Skeletal muscle tissue (tissue), 4 donors: Measurements from ENCODE around the gene CLEC2B. TPM values are rescaled to one million over a fixed set of nuclear protein-coding genes. Genes with fewer than 3 reads are reported as not detected.

Source experiments
- H3K27ac ChIP-seq: one replicate; pipeline ENCODE4 v1.7.0; 2013; ENCODE audit warnings: mild to moderate bottlenecking, low read depth, low read length, inconsistent platforms
- H3K27me3 ChIP-seq, 3 donors: one replicate each; pipeline ENCODE4 v1.7.0; 2013; ENCODE audit warnings: low read length in 3 of 3; ENCODE audit not compliant: control insufficient read depth in 3 of 3, insufficient read depth in 3 of 3
- H3K36me3 ChIP-seq, 3 donors: one replicate each; pipeline ENCODE4 v1.7.0; 2013; ENCODE audit warnings: low read length in 3 of 3; ENCODE audit not compliant: control insufficient read depth in 3 of 3, insufficient read depth in 3 of 3
- H3K4me1 ChIP-seq, 3 donors: one replicate each; pipeline ENCODE4 v1.7.0; 2013; ENCODE audit warnings: low read length in 3 of 3, mild to moderate bottlenecking in 3 of 3; ENCODE audit not compliant: control insufficient read depth in 3 of 3, insufficient read depth in 3 of 3
- H3K4me3 ChIP-seq, 3 donors: one replicate each; pipeline ENCODE4 v1.7.0; 2013; ENCODE audit warnings: low read length in 3 of 3
- H3K9ac ChIP-seq, 3 donors: one replicate each; pipeline ENCODE4 v1.7.0; 2013; ENCODE audit warnings: low read length in 3 of 3, mild to moderate bottlenecking in 3 of 3, moderate library complexity in 2 of 3, low read depth in 1 of 3
- H3K9me3 ChIP-seq, 3 donors: one replicate each; pipeline ENCODE4 v1.7.0; 2013; ENCODE audit warnings: low read length in 3 of 3; ENCODE audit not compliant: control insufficient read depth in 3 of 3
- total RNA-seq: library from RNA; depleted of rRNA; stranded (reverse); fragments of >200 nt; gene quantifications from one replicate; pipeline ENCODE4 v1.2.3, GENCODE V29; 2014
- donor health status: Osteomylitis.

Gene CLEC2B
- total RNA-seq, 1 donor from 2014 or later = 2.6 TPM

- no peaks in the 10 kb centered on the region for H3K9me3 ChIP-seq
- no peak overlapping the region for H3K9ac ChIP-seq
- H3K27me3 ChIP-seq = no peaks in the 10 kb centered on the region
- peak overlapping the region in 1 of 3 donors; percentile 54 for H3K4me3 ChIP-seq
- H3K4me1 ChIP-seq = peaks cover 0 to 4% (median 0%) of the 10 kb centered on the region in 3 donors
- no peaks in the 10 kb centered on the region for H3K36me3 ChIP-seq
- no peak overlapping the region for H3K27ac ChIP-seq
Measured at GRCh38 chr12:9813821-9814798, 55.0 kb downstream of the CLEC2B start.

GRCh38 chr12:9811621-9812020, 57.5 kb downstream of the CLEC2B start:
- H3K36me3 ChIP-seq = no peaks in the 10 kb centered on the region
- H3K27me3 ChIP-seq = no peaks in the 10 kb centered on the region
- no peak overlapping the region for H3K27ac ChIP-seq
- H3K4me3 ChIP-seq = no peak overlapping the region
- no peak overlapping the region for H3K9ac ChIP-seq
- peaks cover 0 to 4% (median 4%) of the 10 kb centered on the region in 3 donors for H3K4me1 ChIP-seq
- no peaks in the 10 kb centered on the region for H3K9me3 ChIP-seq

- Histone ChIP-seq H3K27me3 (no peaks in the 10 kb centered on the region), H3K4me1 (peaks cover 0 to 4% (median 4%) of the 10 kb centered on the region in 3 donors), H3K9me3 (no peaks in the 10 kb centered on the region), H3K4me3 (no peak overlapping the region), H3K27ac (no peak overlapping the region), H3K36me3 (no peaks in the 10 kb centered on the region), H3K9ac (no peak overlapping the region)
Measured at GRCh38 chr12:9810671-9811070, 58.5 kb downstream of the CLEC2B start.

GRCh38 chr12:9809866-9810265, 59.3 kb downstream of the CLEC2B start:
- Histone ChIP-seq H3K27ac (no peak overlapping the region), H3K9me3 (no peaks in the 10 kb centered on the region)

GRCh38 chr12:9809338-9809737, 59.8 kb downstream of the CLEC2B start:
- no peaks in the 10 kb centered on the region for H3K27me3 ChIP-seq
- H3K9ac ChIP-seq = no peak overlapping the region
- no peaks in the 10 kb centered on the region for H3K36me3 ChIP-seq
- peaks cover 0 to 4% (median 4%) of the 10 kb centered on the region in 3 donors for H3K4me1 ChIP-seq
- no peak overlapping the region for H3K27ac ChIP-seq
- no peak overlapping the region for H3K4me3 ChIP-seq
- H3K9me3 ChIP-seq = no peaks in the 10 kb centered on the region

More at GRCh38 chr12:9809866-9810265, 59.3 kb downstream of the CLEC2B start:
- no peak overlapping the region for H3K9ac ChIP-seq
- H3K4me1 ChIP-seq = peaks cover 0 to 4% (median 4%) of the 10 kb centered on the region in 3 donors
- no peak overlapping the region for H3K4me3 ChIP-seq
- H3K36me3 ChIP-seq = no peaks in the 10 kb centered on the region
- no peaks in the 10 kb centered on the region for H3K27me3 ChIP-seq

GRCh38 chr12:9808504-9808903, 60.6 kb downstream of the CLEC2B start:
- H3K9ac ChIP-seq = no peak overlapping the region
- no peaks in the 10 kb centered on the region for H3K9me3 ChIP-seq
- H3K27me3 ChIP-seq = no peaks in the 10 kb centered on the region
- H3K27ac ChIP-seq = no peak overlapping the region
- no peak overlapping the region for H3K4me3 ChIP-seq
- peaks cover 0 to 4% (median 0%) of the 10 kb centered on the region in 3 donors for H3K4me1 ChIP-seq
- H3K36me3 ChIP-seq = no peaks in the 10 kb centered on the region

- Histone ChIP-seq H3K4me3 (no peak overlapping the region), H3K27ac (peak overlapping the region; percentile 33), H3K9ac (no peak overlapping the region), H3K4me1 (peaks cover 0 to 4% (median 0%) of the 10 kb centered on the region in 3 donors), H3K9me3 (no peaks in the 10 kb centered on the region), H3K27me3 (no peaks in the 10 kb centered on the region), H3K36me3 (no peaks in the 10 kb centered on the region)
Measured at GRCh38 chr12:9806714-9807113, 62.4 kb downstream of the CLEC2B start.

GRCh38 chr12:9805883-9806282, 63.3 kb downstream of the CLEC2B start:
- H3K9ac ChIP-seq = no peak overlapping the region
- no peak overlapping the region for H3K27ac ChIP-seq
- no peaks in the 10 kb centered on the region for H3K27me3 ChIP-seq
- H3K4me1 ChIP-seq = peaks cover 0 to 4% (median 0%) of the 10 kb centered on the region in 3 donors
- no peaks in the 10 kb centered on the region for H3K36me3 ChIP-seq
- H3K4me3 ChIP-seq = no peak overlapping the region
- H3K9me3 ChIP-seq = no peaks in the 10 kb centered on the region
